K562 (cell line): Measurements from ENCODE around the gene RHEX. TPM values are rescaled to one million over a fixed set of nuclear protein-coding genes. Genes with fewer than 3 reads are reported as not detected.

ENCODE experiments used
- E2F1 ChIP-seq: sonication (generic); formaldehyde crosslinking; IDR thresholded peaks from 2 replicates; pipeline ENCODE4 v1.8.1; 2023; ENCODE audit warnings: mild to moderate bottlenecking, missing genetic modification reagents, moderate library complexity
- FOSL1 ChIP-seq: fragments of 200-800 bp; sonication (Bioruptor generic); conservative IDR thresholded peaks from 2 replicates; pipeline ENCODE4 v1.6.1; 2016; ENCODE audit warnings: missing genetic modification characterization, missing compliant biosample characterization
- GABPA ChIP-seq: fragments of 200-800 bp; sonication (Bioruptor generic); conservative IDR thresholded peaks from 2 replicates; pipeline ENCODE4 v1.6.1; 2016; ENCODE audit warnings: low read depth, missing genetic modification characterization, missing compliant biosample characterization
- KLF6 ChIP-seq: fragments of 250-450 bp; sonication (Bioruptor Pico); IDR thresholded peaks from 2 replicates; pipeline ENCODE4 v1.4.0; 2020; ENCODE audit warnings: mild to moderate bottlenecking, moderate library complexity, borderline replicate concordance
- NFE2L1 ChIP-seq: fragments of 450-650 bp; IDR thresholded peaks from 2 replicates; pipeline ENCODE4 v1.6.1; 2016; ENCODE audit warnings: missing genetic modification characterization, low read depth, mild to moderate bottlenecking, missing compliant biosample characterization, moderate library complexity, borderline replicate concordance
- PATZ1 ChIP-seq: fragments of 250-450 bp; sonication (Bioruptor Pico); IDR thresholded peaks from 2 replicates; pipeline ENCODE4 v1.5.0; 2020; ENCODE audit warnings: mild to moderate bottlenecking, borderline replicate concordance
- RB1 ChIP-seq: fragments of 450-650 bp; IDR thresholded peaks from 2 replicates; pipeline ENCODE4 v1.6.1; 2017; ENCODE audit warnings: low read depth, mild to moderate bottlenecking
- SNIP1 ChIP-seq: fragments of 450-650 bp; IDR thresholded peaks from 2 replicates; pipeline ENCODE4 v1.7.1; 2017; ENCODE audit warnings: low read depth, mild to moderate bottlenecking
- ZNF384 ChIP-seq: IDR thresholded peaks from 2 replicates; pipeline ENCODE4 v1.6.1; 2012; ENCODE audit warnings: low read depth, low read length, improper control_type of control experiment
- ZNF445 ChIP-seq: fragments of 250-450 bp; sonication (Bioruptor Pico); IDR thresholded peaks from 2 replicates; pipeline ENCODE4 v1.4.0; 2020; ENCODE audit warnings: low read depth, mild to moderate bottlenecking, moderate library complexity
- ZNF785 ChIP-seq: fragments of 250-450 bp; sonication (Bioruptor Pico); IDR thresholded peaks from 2 replicates; pipeline ENCODE4 v1.4.0; 2020; ENCODE audit warnings: mild to moderate bottlenecking
- polyA plus RNA-seq, 8 experiments: library from polyadenylated mRNA; depleted of rRNA in 4 of 8; stranded (reverse) in 5 of 8; unstranded in 3 of 8; fragments of >200 nt; fragmentation: Nextera tagmentation in 2 of 8; fragmentation: Illumina TruSeq in 1 of 8; extraction: Ambion mirVana in 2 of 8; extraction: Trizol in 1 of 8; gene quantifications; 2 replicates each; pipeline versions ENCODE4 v1.2.1 to v1.2.3, GENCODE V29; 2011 to 2014; ENCODE audit warnings: inconsistent platforms in 1 of 8, missing spikeins in 1 of 8
- total RNA-seq, 7 experiments: library from RNA; depleted of rRNA in 6 of 7; stranded (reverse); fragments of >200 nt in 6 of 7; fragmentation: Illumina TruSeq in 2 of 7; extraction: Trizol in 2 of 7; gene quantifications; 2 replicates each; pipeline versions ENCODE4 v1.2.1 to v1.2.3, GENCODE V29; 2011 to 2021; ENCODE audit warnings: low replicate concordance in 1 of 7
- TF ChIP-seq, protein P1 (sequence below): fragments of 150-350 bp; IDR thresholded peaks from 2 replicates; pipeline ENCODE4 v1.6.1; 2014; ENCODE audit warnings: low read depth, mild to moderate bottlenecking, low read length, borderline replicate concordance
- TF ChIP-seq, protein P2 (sequence below), 2 experiments: fragments of 450-650 bp in 1 of 2; sonication (generic) in 1 of 2; formaldehyde crosslinking in 1 of 2; IDR thresholded peaks in 1 of 2; conservative IDR thresholded peaks in 1 of 2; 2 replicates each; pipeline versions ENCODE4 v1.6.1 to v1.8.1; 2016 to 2023; ENCODE audit warnings: mild to moderate bottlenecking in 2 of 2, moderate library complexity in 2 of 2, inconsistent platforms in 1 of 2, missing genetic modification reagents in 1 of 2

RHEX gene
- total and polyA plus RNA-seq, 9 of the 15 experiments (the other 6 are each of a cell fraction or from before 2014, with no cell fraction given), result not detected

- TF ChIP-seq PATZ1 (CRISPR knock-in tag) (no peak), RB1 (no peak), ZNF384 (no peak), SNIP1 (no peak), GABPA (tag) (no peak), ZNF785 (CRISPR knock-in tag) (no peak), FOSL1 (tag) (peak; percentile 42; the same call in 1 of the 2 replicates), KLF6 (no peak), E2F1 (CRISPR knock-in tag) (no peak), ZNF445 (CRISPR knock-in tag) (no peak), NFE2L1 (tag) (no peak)
- TF ChIP-seq, protein P1, sequence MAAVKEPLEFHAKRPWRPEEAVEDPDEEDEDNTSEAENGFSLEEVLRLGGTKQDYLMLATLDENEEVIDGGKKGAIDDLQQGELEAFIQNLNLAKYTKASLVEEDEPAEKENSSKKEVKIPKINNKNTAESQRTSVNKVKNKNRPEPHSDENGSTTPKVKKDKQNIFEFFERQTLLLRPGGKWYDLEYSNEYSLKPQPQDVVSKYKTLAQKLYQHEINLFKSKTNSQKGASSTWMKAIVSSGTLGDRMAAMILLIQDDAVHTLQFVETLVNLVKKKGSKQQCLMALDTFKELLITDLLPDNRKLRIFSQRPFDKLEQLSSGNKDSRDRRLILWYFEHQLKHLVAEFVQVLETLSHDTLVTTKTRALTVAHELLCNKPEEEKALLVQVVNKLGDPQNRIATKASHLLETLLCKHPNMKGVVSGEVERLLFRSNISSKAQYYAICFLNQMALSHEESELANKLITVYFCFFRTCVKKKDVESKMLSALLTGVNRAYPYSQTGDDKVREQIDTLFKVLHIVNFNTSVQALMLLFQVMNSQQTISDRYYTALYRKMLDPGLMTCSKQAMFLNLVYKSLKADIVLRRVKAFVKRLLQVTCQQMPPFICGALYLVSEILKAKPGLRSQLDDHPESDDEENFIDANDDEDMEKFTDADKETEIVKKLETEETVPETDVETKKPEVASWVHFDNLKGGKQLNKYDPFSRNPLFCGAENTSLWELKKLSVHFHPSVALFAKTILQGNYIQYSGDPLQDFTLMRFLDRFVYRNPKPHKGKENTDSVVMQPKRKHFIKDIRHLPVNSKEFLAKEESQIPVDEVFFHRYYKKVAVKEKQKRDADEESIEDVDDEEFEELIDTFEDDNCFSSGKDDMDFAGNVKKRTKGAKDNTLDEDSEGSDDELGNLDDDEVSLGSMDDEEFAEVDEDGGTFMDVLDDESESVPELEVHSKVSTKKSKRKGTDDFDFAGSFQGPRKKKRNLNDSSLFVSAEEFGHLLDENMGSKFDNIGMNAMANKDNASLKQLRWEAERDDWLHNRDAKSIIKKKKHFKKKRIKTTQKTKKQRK, result no peak
- TF ChIP-seq, protein P2, sequence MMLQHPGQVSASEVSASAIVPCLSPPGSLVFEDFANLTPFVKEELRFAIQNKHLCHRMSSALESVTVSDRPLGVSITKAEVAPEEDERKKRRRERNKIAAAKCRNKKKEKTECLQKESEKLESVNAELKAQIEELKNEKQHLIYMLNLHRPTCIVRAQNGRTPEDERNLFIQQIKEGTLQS (IDR thresholded peaks at IDR 0.05), result peak; percentile 28; the same call in 1 of the 2 replicates
- TF ChIP-seq, protein P2 (CRISPR knock-in tag; conservative IDR thresholded peaks at IDR 0.05), result no peak
Observed at GRCh38 chr1:206011057-206011456, 41.9 kb upstream of the RHEX start (continued).
